KMS-11 (cell line): ENCODE measurements around the gene LCN1.

Experiments used
- H2AFZ ChIP-seq: fragments of 200-600 bp; sonication (generic); 2 replicates; pipeline ENCODE4 v1.6.1; 2016; ENCODE audit warnings: antibody characterized with exemption, mixed run types, low read depth
- H3K27ac ChIP-seq: fragments of 200-600 bp; sonication (generic); 2 replicates; pipeline ENCODE4 v1.6.1; 2016; ENCODE audit warnings: mild to moderate bottlenecking, mixed run types
- H3K27me3 ChIP-seq: fragments of 200-600 bp; sonication (generic); 2 replicates; pipeline ENCODE4 v1.6.1; 2017; ENCODE audit warnings: mild to moderate bottlenecking, low read depth, mixed run types, moderate library complexity; ENCODE audit not compliant: insufficient read depth
- H3K36me3 ChIP-seq: fragments of 200-600 bp; sonication (generic); 2 replicates; pipeline ENCODE4 v1.6.1; 2017; ENCODE audit warnings: mild to moderate bottlenecking, mixed run types; ENCODE audit not compliant: insufficient read depth
- H3K4me1 ChIP-seq: fragments of 200-600 bp; sonication (generic); 2 replicates; pipeline ENCODE4 v1.6.1; 2016; ENCODE audit warnings: mild to moderate bottlenecking, low read depth, mixed run types; ENCODE audit not compliant: poor library complexity, severe bottlenecking
- H3K4me2 ChIP-seq: fragments of 200-600 bp; sonication (generic); 2 replicates; pipeline ENCODE4 v1.7.0; 2016; ENCODE audit warnings: mild to moderate bottlenecking, mixed run types
- H3K4me3 ChIP-seq: fragments of 200-600 bp; sonication (generic); IDR thresholded peaks from 2 replicates; pipeline ENCODE4 v1.6.1; 2017; ENCODE audit warnings: low read depth, low read length, mixed read lengths; ENCODE audit not compliant: insufficient read depth
- H3K79me2 ChIP-seq: fragments of 200-600 bp; sonication (generic); 2 replicates; pipeline ENCODE4 v1.6.1; 2016; ENCODE audit warnings: low read depth, mixed run types; ENCODE audit not compliant: insufficient read depth
- H3K9ac ChIP-seq: fragments of 200-600 bp; sonication (generic); 2 replicates; pipeline ENCODE4 v1.6.1; 2016; ENCODE audit warnings: mild to moderate bottlenecking, mixed run types
- H4K20me1 ChIP-seq: fragments of 200-600 bp; sonication (generic); 2 replicates; pipeline ENCODE4 v1.6.1; 2016; ENCODE audit warnings: mild to moderate bottlenecking, mixed run types; ENCODE audit not compliant: insufficient read depth
- CTCF ChIP-seq: fragments of 200-600 bp; sonication (generic); conservative IDR thresholded peaks from 2 replicates; pipeline ENCODE4 v1.6.1; 2017; ENCODE audit warnings: low read depth, mild to moderate bottlenecking, antibody characterized with exemption, low read length, moderate library complexity, mixed read lengths

LCN1 gene

GRCh38 chr9:135551456-135551855, 30.2 kb downstream of the LCN1 start:
- no peak overlapping the region for H3K27ac ChIP-seq
- H3K79me2 ChIP-seq, result no peaks in the 10 kb centered on the region
- H2AFZ ChIP-seq, result no peak overlapping the region
- no peak overlapping the region for H3K9ac ChIP-seq
- H3K4me3 ChIP-seq, result no peak overlapping the region
- H3K36me3 ChIP-seq, result no peaks in the 10 kb centered on the region
- no peak overlapping the region for H3K4me2 ChIP-seq
- no peaks in the 10 kb centered on the region for H3K4me1 ChIP-seq
- no peak for TF ChIP-seq CTCF
- no peaks in the 10 kb centered on the region for H4K20me1 ChIP-seq
- H3K27me3 ChIP-seq, result peaks cover 35% of the 10 kb centered on the region; the same call in 1 of the 2 replicates

DNA sequence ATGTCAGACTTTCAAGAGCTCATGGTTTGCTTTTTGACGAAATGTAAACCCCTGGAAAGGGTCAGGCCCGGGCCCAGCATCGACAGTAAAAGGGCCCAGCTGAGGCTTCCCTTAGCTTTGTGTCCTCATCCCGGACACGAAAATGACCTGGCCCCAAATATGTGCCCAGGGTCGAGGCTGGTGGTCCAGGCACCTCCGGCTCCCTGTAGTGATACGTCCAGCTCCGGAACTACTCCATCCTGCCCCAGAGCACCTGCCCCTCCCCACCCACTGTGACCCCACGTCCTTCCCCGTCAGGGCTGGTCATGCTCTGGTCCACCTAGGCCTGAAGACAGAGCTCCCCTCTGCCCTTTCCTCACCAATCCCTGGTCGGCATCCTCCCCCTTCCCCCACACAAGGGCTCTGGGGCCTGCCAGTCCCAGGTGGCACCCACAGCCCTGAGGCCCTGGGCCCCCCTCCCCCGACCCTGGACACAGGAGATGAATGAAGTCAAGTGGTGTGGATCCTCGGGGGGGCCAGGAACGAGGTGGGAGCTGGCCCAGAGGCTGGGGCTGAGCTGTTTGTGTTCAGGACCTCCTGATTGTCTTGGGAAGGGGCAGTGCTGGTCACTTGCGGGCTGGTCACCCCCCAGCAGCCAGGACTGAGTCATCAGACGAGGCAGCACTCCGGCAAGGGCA, 30.9 kb downstream of the LCN1 start:
- Histone ChIP-seq H3K79me2 (no peaks in the 10 kb centered on the region), H3K27ac (no peak overlapping the region), H3K36me3 (no peaks in the 10 kb centered on the region), H3K4me2 (no peak overlapping the region), H3K4me1 (no peaks in the 10 kb centered on the region), H3K9ac (no peak overlapping the region), H3K27me3 (peaks cover 42% of the 10 kb centered on the region; the same call in 1 of the 2 replicates), H3K4me3 (no peak overlapping the region), H2AFZ (no peak overlapping the region), H4K20me1 (no peaks in the 10 kb centered on the region)
- TF ChIP-seq CTCF, result no peak

DNA sequence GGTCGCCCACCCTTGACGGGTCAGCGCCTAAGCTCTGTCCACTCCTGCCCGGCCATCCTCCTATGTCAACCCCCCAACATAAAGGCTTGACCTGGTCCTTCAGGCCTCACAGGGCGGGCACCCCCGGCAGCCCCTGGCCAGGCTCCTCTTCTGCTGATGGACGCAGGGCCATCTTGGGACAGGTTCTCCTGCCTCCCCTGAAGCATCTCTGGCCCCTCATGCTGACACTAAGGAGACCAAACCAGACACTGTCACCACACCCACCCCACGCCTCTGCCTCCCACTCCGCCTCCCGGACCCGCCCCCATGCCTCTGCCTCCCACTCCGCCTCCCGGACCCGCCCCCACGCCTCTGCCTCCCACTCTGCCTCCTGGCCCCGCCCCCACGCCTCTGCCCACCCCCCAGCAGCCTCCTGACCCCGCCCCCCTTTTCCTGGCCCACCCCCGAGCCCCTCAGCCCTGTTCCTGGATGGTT, 31.5 kb downstream of the LCN1 start:
- Histone ChIP-seq H3K9ac (no peak overlapping the region), H3K27me3 (peaks cover 45% of the 10 kb centered on the region; the same call in 1 of the 2 replicates), H3K27ac (no peak overlapping the region), H3K4me1 (no peaks in the 10 kb centered on the region), H3K4me3 (no peak overlapping the region), H4K20me1 (no peaks in the 10 kb centered on the region), H3K79me2 (no peaks in the 10 kb centered on the region), H2AFZ (no peak overlapping the region), H3K4me2 (no peak overlapping the region), H3K36me3 (no peaks in the 10 kb centered on the region)
- no peak for TF ChIP-seq CTCF

GRCh38 chr9:135554718-135555117, 33.5 kb downstream of the LCN1 start:
- H2AFZ ChIP-seq, result no peak overlapping the region
- H3K27ac ChIP-seq, result no peak overlapping the region
- H4K20me1 ChIP-seq, result no peaks in the 10 kb centered on the region
- TF ChIP-seq CTCF, result no peak
- no peak overlapping the region for H3K4me2 ChIP-seq
- no peaks in the 10 kb centered on the region for H3K4me1 ChIP-seq
- no peak overlapping the region for H3K4me3 ChIP-seq
- H3K9ac ChIP-seq, result no peak overlapping the region
- no peaks in the 10 kb centered on the region for H3K36me3 ChIP-seq
- peaks cover 52% of the 10 kb centered on the region; the same call in 1 of the 2 replicates for H3K27me3 ChIP-seq
- no peaks in the 10 kb centered on the region for H3K79me2 ChIP-seq
